ENCODE measurements around the gene SOX8. TPM values are rescaled to one million over a fixed set of nuclear protein-coding genes. Genes with fewer than 3 reads are reported as not detected.

SOX8 gene
- polyA plus RNA-seq, 3 donors = not detected

GRCh38 chr16:939941-940340, 41.6 kb upstream of the SOX8 start:
- H3K9me3 Mint-ChIP-seq = peaks cover 36 to 56% (median 47%) of the 10 kb centered on the region in 7 donors
- H3K4me3 ChIP-seq (replicated peaks in 1 of 3; ENCODE audit: low read depth in 2 of 3, low read length in 3 of 3) = no peak overlapping the region
- no peak overlapping the region for H3K27ac Mint-ChIP-seq
- intact Hi-C loops (cut with micrococcal nuclease) = no loop called here
- H3K79me2 ChIP-seq (ENCODE audit: insufficient read depth, low read length) = no peaks in the 10 kb centered on the region
- H3K36me3 Mint-ChIP-seq = peaks cover 21 to 31% of the 10 kb centered on the region in 2 donors
- TF ChIP-seq CTCF (IDR thresholded peaks at IDR 0.05) = no peak
- peaks cover 0 to 2% (median 0%) of the 10 kb centered on the region in 3 donors for H3K27me3 Mint-ChIP-seq (ENCODE audit: low read depth in 3 of 3)
- peaks cover 0 to 24% of the 10 kb centered on the region in 2 donors for H3K36me3 ChIP-seq (replicated peaks in 1 of 2; ENCODE audit: control insufficient read depth in 1 of 2, insufficient read depth in 2 of 2, low read length in 2 of 2)
- H3K4me1 Mint-ChIP-seq = no peaks in the 10 kb centered on the region
- H3K4me1 ChIP-seq (ENCODE audit: control insufficient read depth in 1 of 2, insufficient read depth in 2 of 2, low read length in 2 of 2) = no peaks in the 10 kb centered on the region
- H3K4me3 Mint-ChIP-seq = no peak overlapping the region
- no peaks in the 10 kb centered on the region for H3K27me3 ChIP-seq (ENCODE audit: control insufficient read depth in 2 of 2, insufficient read depth in 2 of 2, low read length in 2 of 2)
- H3K4me2 ChIP-seq (replicated peaks; ENCODE audit: extremely low read depth, low read length, poor library complexity, severe bottlenecking) = no peak overlapping the region
- DNase-seq = no peak
- 95% methylated on average over 10 of the region's 17 CpGs for WGBS (ENCODE audit: insufficient coverage)
- no peaks in the 10 kb centered on the region for H4K20me1 ChIP-seq (ENCODE audit: insufficient read depth, low read length)
- H2AFZ ChIP-seq (ENCODE audit: insufficient read depth, low read depth, low read length, poor library complexity, severe bottlenecking) = no peak overlapping the region
- peaks cover 28 to 35% of the 10 kb centered on the region in 2 donors for H3K9me3 ChIP-seq (replicated peaks in 1 of 2; ENCODE audit: control insufficient read depth in 1 of 2, insufficient read depth in 1 of 2, low read length in 2 of 2)
- H3K27ac ChIP-seq (ENCODE audit: low read depth in 1 of 2, low read length in 2 of 2) = no peak overlapping the region
- H3K9ac ChIP-seq (ENCODE audit: insufficient read depth, low read length, poor library complexity, severe bottlenecking) = no peak overlapping the region

GRCh38 chr16:942436-943060, 39.0 kb upstream of the SOX8 start:
- no peak overlapping the region for H3K27ac Mint-ChIP-seq
- no peak for TF ChIP-seq CTCF (IDR thresholded peaks at IDR 0.05)
- Histone ChIP-seq H3K4me1 (ENCODE audit: control insufficient read depth in 1 of 2, insufficient read depth in 2 of 2, low read length in 2 of 2) (no peaks in the 10 kb centered on the region), H3K4me3 (replicated peaks in 1 of 3; ENCODE audit: low read depth in 2 of 3, low read length in 3 of 3) (no peak overlapping the region), H3K27me3 (ENCODE audit: control insufficient read depth in 2 of 2, insufficient read depth in 2 of 2, low read length in 2 of 2) (no peaks in the 10 kb centered on the region), H3K9me3 (replicated peaks in 1 of 2; ENCODE audit: control insufficient read depth in 1 of 2, insufficient read depth in 1 of 2, low read length in 2 of 2) (peaks cover 37 to 55% of the 10 kb centered on the region in 2 donors), H2AFZ (ENCODE audit: insufficient read depth, low read depth, low read length, poor library complexity, severe bottlenecking) (no peak overlapping the region), H3K27ac (ENCODE audit: low read depth in 1 of 2, low read length in 2 of 2) (no peak overlapping the region), H3K79me2 (ENCODE audit: insufficient read depth, low read length) (no peaks in the 10 kb centered on the region), H3K36me3 (replicated peaks in 1 of 2; ENCODE audit: control insufficient read depth in 1 of 2, insufficient read depth in 2 of 2, low read length in 2 of 2) (peaks cover 0 to 47% of the 10 kb centered on the region in 2 donors), H3K4me2 (replicated peaks; ENCODE audit: extremely low read depth, low read length, poor library complexity, severe bottlenecking) (no peak overlapping the region), H4K20me1 (ENCODE audit: insufficient read depth, low read length) (no peaks in the 10 kb centered on the region), H3K9ac (ENCODE audit: insufficient read depth, low read length, poor library complexity, severe bottlenecking) (no peak overlapping the region)
- H3K9me3 Mint-ChIP-seq = peaks cover 43 to 71% (median 56%) of the 10 kb centered on the region in 7 donors
- no peaks in the 10 kb centered on the region for H3K4me1 Mint-ChIP-seq
- 92% methylated on average over 4 of the region's 4 CpGs for WGBS (ENCODE audit: insufficient coverage)
- H3K4me3 Mint-ChIP-seq = no peak overlapping the region
- H3K27me3 Mint-ChIP-seq (ENCODE audit: low read depth in 3 of 3) = peaks cover 0 to 2% (median 0%) of the 10 kb centered on the region in 3 donors
- DNase-seq = no peak
- H3K36me3 Mint-ChIP-seq = peaks cover 44 to 54% of the 10 kb centered on the region in 2 donors
- intact Hi-C loops (cut with micrococcal nuclease) = no loop called here
